ENCODE data around the gene ANO2. TPM values are rescaled to one million over a fixed set of nuclear protein-coding genes. Genes with fewer than 3 reads are reported as not detected.

ANO2 gene
- total and polyA plus RNA-seq, 7 donors = 1.3 to 9.3 (median 4.2) TPM

DNA sequence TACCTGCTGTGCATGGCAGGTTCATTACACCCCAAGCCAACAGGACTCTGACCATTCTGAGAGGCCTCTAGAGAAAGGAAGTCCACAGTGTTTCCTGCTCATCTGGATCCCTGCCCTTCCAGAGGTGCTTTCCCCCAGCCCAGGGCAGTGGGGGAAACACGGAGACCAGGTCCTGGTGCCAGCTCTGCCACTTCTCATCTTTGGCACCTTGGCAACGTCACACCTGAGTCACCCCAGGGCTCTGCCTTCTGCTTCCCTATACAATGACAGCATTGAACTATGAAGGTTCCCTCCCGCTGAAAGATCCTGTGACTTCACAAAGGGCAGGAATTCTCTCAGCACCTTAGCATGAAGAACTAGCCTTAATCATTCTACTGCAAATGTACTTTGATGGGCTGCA, 74.9 kb downstream of the ANO2 start:
- Histone ChIP-seq H3K27me3 (ENCODE audit: insufficient read depth in 3 of 3, low read length in 2 of 3) (peaks cover 0 to 4% (median 0%) of the 10 kb centered on the region in 3 donors), H3K4me3 (no peak overlapping the region), H3K36me3 (ENCODE audit: insufficient read depth in 1 of 2, low read depth in 1 of 2) (no peaks in the 10 kb centered on the region), H3K27ac (no peak overlapping the region), H3K9me3 (no peaks in the 10 kb centered on the region), H3K4me1 (no peaks in the 10 kb centered on the region)
- intact Hi-C loops (cut with DNase I) = no loop called here
- no peak for DNase-seq
- 69 to 76% (median 71%) methylated on average over 3 of the region's 3 CpGs for WGBS, 3 donors
- TF ChIP-seq, protein P1, sequence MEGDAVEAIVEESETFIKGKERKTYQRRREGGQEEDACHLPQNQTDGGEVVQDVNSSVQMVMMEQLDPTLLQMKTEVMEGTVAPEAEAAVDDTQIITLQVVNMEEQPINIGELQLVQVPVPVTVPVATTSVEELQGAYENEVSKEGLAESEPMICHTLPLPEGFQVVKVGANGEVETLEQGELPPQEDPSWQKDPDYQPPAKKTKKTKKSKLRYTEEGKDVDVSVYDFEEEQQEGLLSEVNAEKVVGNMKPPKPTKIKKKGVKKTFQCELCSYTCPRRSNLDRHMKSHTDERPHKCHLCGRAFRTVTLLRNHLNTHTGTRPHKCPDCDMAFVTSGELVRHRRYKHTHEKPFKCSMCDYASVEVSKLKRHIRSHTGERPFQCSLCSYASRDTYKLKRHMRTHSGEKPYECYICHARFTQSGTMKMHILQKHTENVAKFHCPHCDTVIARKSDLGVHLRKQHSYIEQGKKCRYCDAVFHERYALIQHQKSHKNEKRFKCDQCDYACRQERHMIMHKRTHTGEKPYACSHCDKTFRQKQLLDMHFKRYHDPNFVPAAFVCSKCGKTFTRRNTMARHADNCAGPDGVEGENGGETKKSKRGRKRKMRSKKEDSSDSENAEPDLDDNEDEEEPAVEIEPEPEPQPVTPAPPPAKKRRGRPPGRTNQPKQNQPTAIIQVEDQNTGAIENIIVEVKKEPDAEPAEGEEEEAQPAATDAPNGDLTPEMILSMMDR (IDR thresholded peaks at IDR 0.05) = no peak
- ATAC-seq = no peak

DNA sequence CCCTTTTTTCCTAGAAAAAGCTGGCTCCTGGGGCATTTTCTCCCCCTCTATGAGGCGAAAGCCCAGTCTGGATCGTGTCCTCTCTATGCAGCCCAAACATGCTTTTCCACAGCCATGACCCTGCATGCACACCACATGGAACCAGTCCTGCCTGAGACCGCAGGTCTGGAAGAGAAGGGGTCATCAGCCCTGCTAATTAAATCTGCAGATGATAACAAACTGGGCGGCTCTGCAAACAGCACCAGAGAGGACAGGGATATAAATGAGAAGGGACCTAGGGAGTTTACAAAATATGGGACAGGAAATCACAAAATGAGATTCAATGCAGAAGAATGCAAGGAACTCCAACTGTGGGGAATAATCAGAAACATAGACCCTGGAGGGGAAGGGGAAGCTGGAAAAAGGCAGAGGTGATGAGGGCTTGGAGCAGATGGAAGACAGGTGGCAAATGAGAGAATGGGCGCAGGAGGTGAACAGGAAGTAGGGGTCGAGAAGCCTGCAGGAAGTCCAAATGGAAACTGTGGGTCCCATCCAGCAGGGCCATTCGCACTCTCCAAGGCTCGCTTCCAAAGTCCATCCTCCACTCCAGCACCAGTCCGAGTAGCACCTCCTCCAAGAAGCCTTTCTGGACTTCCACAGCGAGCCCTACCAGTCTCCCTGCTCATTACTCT, 76.3 kb downstream of the ANO2 start:
- Histone ChIP-seq H3K4me3 (no peak overlapping the region), H3K36me3 (ENCODE audit: insufficient read depth in 1 of 2, low read depth in 1 of 2) (no peaks in the 10 kb centered on the region), H3K9me3 (no peaks in the 10 kb centered on the region), H3K27me3 (ENCODE audit: insufficient read depth in 3 of 3, low read length in 2 of 3) (peaks cover 0 to 4% (median 0%) of the 10 kb centered on the region in 3 donors), H3K4me1 (no peaks in the 10 kb centered on the region), H3K27ac (no peak overlapping the region)
- TF ChIP-seq, protein P1 (IDR thresholded peaks at IDR 0.05) = no peak
- intact Hi-C loops (cut with DNase I) = no loop called here
- WGBS, 3 donors = 57 to 61% (median 60%) methylated on average over 10 of the region's 10 CpGs
- DNase-seq (no peak), ATAC-seq (no peak)

DNA sequence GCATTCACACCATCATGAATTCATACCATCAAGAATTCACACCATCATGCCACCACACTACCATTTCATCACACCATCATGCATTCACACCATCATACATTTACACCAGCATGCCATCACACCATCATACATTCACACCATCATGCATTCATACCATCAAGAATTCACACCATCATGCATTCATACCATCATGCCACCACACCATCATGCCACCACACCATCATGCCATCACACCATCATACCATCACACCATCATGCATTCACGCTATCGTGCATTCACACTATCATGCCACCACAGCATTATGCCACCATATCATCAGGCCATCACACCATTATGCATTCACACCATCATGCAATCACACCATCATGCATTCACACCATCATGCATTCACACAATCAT, 79.7 kb downstream of the ANO2 start:
- 91 to 98% (median 98%) methylated on average over 2 of the region's 2 CpGs for WGBS, 3 donors

DNA sequence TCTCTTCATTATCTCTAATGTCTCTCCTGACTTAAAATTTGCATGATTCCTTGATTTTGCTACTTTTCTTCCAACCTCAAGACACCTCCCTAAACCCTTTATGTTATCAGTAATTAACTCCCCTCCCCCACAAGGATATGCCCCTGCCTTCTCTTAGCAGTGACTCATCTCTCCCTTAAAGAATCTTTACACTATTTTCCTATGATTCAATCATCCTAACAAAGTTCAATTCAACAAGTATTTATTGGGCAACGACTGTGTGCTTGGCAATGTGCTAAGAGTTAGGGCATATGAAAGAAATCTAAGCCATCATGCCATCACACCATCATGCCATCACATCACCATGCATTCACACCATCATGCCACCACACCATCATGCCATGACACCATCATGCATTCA, 80.1 kb downstream of the ANO2 start:
- H3K4me1 ChIP-seq = no peaks in the 10 kb centered on the region
- TF ChIP-seq, protein P1 (IDR thresholded peaks at IDR 0.05) = no peak
- intact Hi-C loops (cut with DNase I) = no loop called here
- H3K27ac ChIP-seq = no peak overlapping the region
- H3K27me3 ChIP-seq (ENCODE audit: insufficient read depth in 3 of 3, low read length in 2 of 3) = peaks cover 0 to 3% (median 0%) of the 10 kb centered on the region in 3 donors
- no peak overlapping the region for H3K4me3 ChIP-seq
- ATAC-seq = no peak
- WGBS, 3 donors = 62 to 83% (median 73%) methylated on average over 1 of the region's 1 CpG
- H3K36me3 ChIP-seq (ENCODE audit: insufficient read depth in 1 of 2, low read depth in 1 of 2) = no peaks in the 10 kb centered on the region
- no peaks in the 10 kb centered on the region for H3K9me3 ChIP-seq
- no peak for DNase-seq

More for the DNA sequence above, 79.7 kb downstream of the ANO2 start:
- Histone ChIP-seq H3K9me3 (no peaks in the 10 kb centered on the region), H3K4me3 (no peak overlapping the region), H3K36me3 (ENCODE audit: insufficient read depth in 1 of 2, low read depth in 1 of 2) (no peaks in the 10 kb centered on the region), H3K27me3 (ENCODE audit: insufficient read depth in 3 of 3, low read length in 2 of 3) (peaks cover 0 to 3% (median 0%) of the 10 kb centered on the region in 3 donors), H3K27ac (no peak overlapping the region), H3K4me1 (no peaks in the 10 kb centered on the region)
- no peak for DNase-seq
- TF ChIP-seq, protein P1 (IDR thresholded peaks at IDR 0.05) = no peak
- intact Hi-C loops (cut with DNase I) = no loop called here
- ATAC-seq = no peak

DNA sequence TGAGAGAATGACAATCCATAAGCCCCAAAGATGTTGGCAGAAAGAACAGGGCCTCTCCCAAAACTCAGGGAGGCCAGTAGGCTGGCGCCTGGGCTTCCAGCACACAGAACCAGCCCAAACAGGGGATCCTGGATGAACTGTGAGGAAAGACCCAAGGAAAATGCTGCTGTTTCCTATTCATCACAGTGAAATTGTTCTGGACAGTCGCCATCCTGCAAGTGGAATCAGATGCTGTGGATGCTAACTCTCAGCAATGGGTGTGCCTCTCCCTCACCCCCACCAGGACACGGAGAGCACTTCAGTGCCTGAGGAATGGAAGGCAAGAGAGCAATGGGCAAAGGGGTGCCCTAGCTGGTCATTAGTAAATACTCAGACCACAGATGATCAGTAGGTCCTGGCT, 80.8 kb downstream of the ANO2 start:
- Histone ChIP-seq H3K9me3 (no peaks in the 10 kb centered on the region), H3K4me1 (no peaks in the 10 kb centered on the region), H3K4me3 (no peak overlapping the region), H3K27me3 (ENCODE audit: insufficient read depth in 3 of 3, low read length in 2 of 3) (peaks cover 0 to 3% (median 0%) of the 10 kb centered on the region in 3 donors), H3K27ac (no peak overlapping the region), H3K36me3 (ENCODE audit: insufficient read depth in 1 of 2, low read depth in 1 of 2) (no peaks in the 10 kb centered on the region)
- WGBS, 3 donors = 83 to 90% (median 84%) methylated on average over 3 of the region's 3 CpGs
- no peak for ATAC-seq
- intact Hi-C loops (cut with DNase I) = no loop called here
- no peak for DNase-seq
- TF ChIP-seq, protein P1 (IDR thresholded peaks at IDR 0.05) = no peak
